Measurements from ENCODE around the gene JAML. TPM values are rescaled to one million over a fixed set of nuclear protein-coding genes. Genes with fewer than 3 reads are reported as not detected.

The JAML gene
- total and polyA plus RNA-seq, 2 of the 8 experiments (the other 6 are each of a cell fraction or from before 2014, with no cell fraction given) = 0.12 to 0.58 TPM

- TF ChIP-seq BACH1 (IDR thresholded peaks at IDR 0.05; ENCODE audit: low read length) (no peak), ATF2 (IDR thresholded peaks at IDR 0.05; ENCODE audit: low read length) (no peak), POLR2A (IDR thresholded peaks at IDR 0.05; ENCODE audit: control extremely low read depth in 1 of 2, low read depth in 2 of 2, low read length in 2 of 2) (no peak), ATF3 (IDR thresholded peaks at IDR 0.05; ENCODE audit: insufficient read depth, low read depth, low read length) (no peak), CTBP2 (IDR thresholded peaks at IDR 0.05; ENCODE audit: borderline replicate concordance, insufficient read depth, insufficient read length, low read length) (no peak), POU5F1 (IDR thresholded peaks at IDR 0.05; ENCODE audit: low read depth, low read length) (no peak), ZNF274 (IDR thresholded peaks at IDR 0.05; ENCODE audit: borderline replicate concordance, extremely low read depth, low read length) (no peak)
Observed at GRCh38 chr11:118148240-118148639, 76.6 kb downstream of the JAML start (continued).

Measured in H1 (cell line).